Glomerular visceral epithelial cell (primary cell): ENCODE data around the gene CATSPERD.
"Not testable (repeated sequence)": the region's sequence is repeated elsewhere in the genome, so short reads cannot be mapped to it uniquely, and the experiment has no call there.

Source experiments
- DNase-seq: peaks from one replicate; pipeline ENCODE4 v3.0.0-alpha.2; 2016; ENCODE audit errors: extremely low spot score

CATSPERD gene

GRCh38 chr19:5698635-5699422 is 21.6 kb upstream of the CATSPERD start:
- DNase-seq = no peak

GRCh38 chr19:5700455-5701092 is 19.9 kb upstream of the CATSPERD start:
- DNase-seq = no peak

- not testable (repeated sequence) for DNase-seq
Measured at GRCh38 chr19:5702053-5702410, 18.4 kb upstream of the CATSPERD start.

- no peak for DNase-seq
Measured at GRCh38 chr19:5703819-5704818, 16.3 kb upstream of the CATSPERD start.

GRCh38 chr19:5705552-5705951 is 14.9 kb upstream of the CATSPERD start:
- no peak for DNase-seq

- DNase-seq = no peak
Measured at GRCh38 chr19:5706876-5707573, 13.4 kb upstream of the CATSPERD start.

- no peak for DNase-seq
Measured at GRCh38 chr19:5707576-5708575, 12.6 kb upstream of the CATSPERD start.

- DNase-seq = no peak
Measured at GRCh38 chr19:5711025-5711424, 9.4 kb upstream of the CATSPERD start.

GRCh38 chr19:5711713-5712161 is 8.7 kb upstream of the CATSPERD start:
- no peak for DNase-seq

GRCh38 chr19:5713228-5713627 is 7.2 kb upstream of the CATSPERD start:
- DNase-seq = no peak

- no peak for DNase-seq
Measured at GRCh38 chr19:5714816-5715215, 5.6 kb upstream of the CATSPERD start.

- no peak for DNase-seq
Measured at GRCh38 chr19:5717215-5717935, 3.1 kb upstream of the CATSPERD start.

GRCh38 chr19:5718037-5718578 is 2.3 kb upstream of the CATSPERD start:
- DNase-seq = peak; percentile 47

- DNase-seq = peak; percentile 78
Measured at GRCh38 chr19:5718579-5719273, 1.7 kb upstream of the CATSPERD start.

- DNase-seq = no peak
Measured at GRCh38 chr19:5719274-5719960, 1.0 kb upstream of the CATSPERD start.

- DNase-seq = no peak
Measured at GRCh38 chr19:5727453-5728050, 7.1 kb downstream of the CATSPERD start.

GRCh38 chr19:5733172-5733571 is 12.7 kb downstream of the CATSPERD start:
- DNase-seq = not testable (repeated sequence)

- no peak for DNase-seq
Measured at GRCh38 chr19:5738423-5738822, 18.0 kb downstream of the CATSPERD start.
